Endothelial cell of umbilical vein (primary cell): Measurements from ENCODE around the gene HTT-AS. TPM values are rescaled to one million over a fixed set of nuclear protein-coding genes. Genes with fewer than 3 reads are reported as not detected.

Experiments
- BruUV-seq: library from RNA; stranded (reverse); fragments of 400-500 nt; replicated peaks from 2 replicates; lab custom pipeline; 2021; lab: Mats Ljungman, UMichigan
- CTCF ChIA-PET: fragments of 300-600, 350-600 bp; sonication (Branson Sonifier 250); formaldehyde crosslinking; loops from one replicate; lab custom pipeline; 2021; ENCODE audit warnings: antibody characterized with exemption, inconsistent platforms; lab: Charles Lee
- POLR2A ChIA-PET: fragments of 300-600, 350-600 bp; sonication (Branson Sonifier 250); formaldehyde crosslinking; loops from one replicate; lab custom pipeline; 2021; ENCODE audit warnings: antibody characterized with exemption, inconsistent platforms; lab: Charles Lee
- DNase-seq: peaks from one replicate; pipeline ENCODE4 v3.0.0-alpha.2; 2011; ENCODE audit warnings: low read depth, low spot score
- FAIRE-seq: peaks from 2 replicates; lab custom pipeline; 2011; peaks lifted over from hg19 to GRCh38; lab: Jason Lieb, UNC
- H2AFZ ChIP-seq: 2 replicates; pipeline ENCODE4 v1.6.0; 2012; ENCODE audit warnings: low read depth, low read length, control low read depth, inconsistent platforms
- H3K27ac ChIP-seq: 2 replicates; pipeline ENCODE4 v1.5.1; 2011; ENCODE audit warnings: low read depth, mild to moderate bottlenecking, control low read depth, low read length, moderate library complexity; ENCODE audit not compliant: insufficient read depth
- H3K27me3 ChIP-seq, 2 experiments: 2 replicates each; pipeline versions ENCODE4 v1.6.0 to v1.6.1; 2011; ENCODE audit warnings: low read length in 2 of 2, mixed read lengths in 1 of 2; ENCODE audit not compliant: control insufficient read depth in 2 of 2, insufficient read depth in 2 of 2
- H3K36me3 ChIP-seq, 2 experiments: 2 replicates in 1 of 2; 3 replicates in 1 of 2; pipeline ENCODE4 v1.5.1; 2011; ENCODE audit warnings: low read length in 2 of 2, mild to moderate bottlenecking in 1 of 2, moderate library complexity in 1 of 2; ENCODE audit not compliant: control insufficient read depth in 2 of 2, insufficient read depth in 2 of 2; ENCODE audit errors: extremely low read depth in 1 of 2
- H3K4me1 ChIP-seq: 3 replicates; pipeline ENCODE4 v1.5.1; 2011; ENCODE audit warnings: mild to moderate bottlenecking, low read length; ENCODE audit not compliant: control insufficient read depth, insufficient read depth; ENCODE audit errors: extremely low read depth
- H3K4me2 ChIP-seq: 2 replicates; pipeline ENCODE4 v1.6.1; 2011; ENCODE audit warnings: low read length, control low read depth, mixed read lengths; ENCODE audit not compliant: insufficient read depth
- H3K4me3 ChIP-seq, 3 experiments: fragments of 200-600 bp in 1 of 3; sonication (generic), shearing (Covaris generic) in 1 of 3; replicated peaks in 1 of 3; 2 replicates each; pipeline ENCODE4 v1.5.1; 2011 to 2016; ENCODE audit warnings: control low read depth in 3 of 3, low read length in 3 of 3, mild to moderate bottlenecking in 2 of 3, inconsistent platforms in 1 of 3, low read depth in 1 of 3, moderate library complexity in 1 of 3; ENCODE audit not compliant: insufficient read depth in 1 of 3
- H3K79me2 ChIP-seq: 2 replicates; pipeline ENCODE4 v1.6.0; 2012; ENCODE audit warnings: low read length, inconsistent platforms; ENCODE audit not compliant: control insufficient read depth, insufficient read depth
- H3K9ac ChIP-seq: replicated peaks from 2 replicates; pipeline ENCODE3; 2011; ENCODE audit warnings: low read length, control low read depth; ENCODE audit not compliant: insufficient read depth; ENCODE audit errors: extremely low read depth
- H3K9me1 ChIP-seq: replicated peaks from 3 replicates; pipeline ENCODE4 v1.6.0; 2011; ENCODE audit warnings: mild to moderate bottlenecking, low read length; ENCODE audit not compliant: control insufficient read depth, insufficient read depth; ENCODE audit errors: extremely low read depth
- H3K9me3 ChIP-seq: replicated peaks from 2 replicates; pipeline ENCODE4 v1.5.1; 2012; ENCODE audit warnings: low read length, inconsistent platforms; ENCODE audit not compliant: control insufficient read depth, insufficient read depth
- H4K20me1 ChIP-seq: replicated peaks from 2 replicates; pipeline ENCODE3; 2011; ENCODE audit warnings: mild to moderate bottlenecking, low read length; ENCODE audit not compliant: control insufficient read depth, insufficient read depth; ENCODE audit errors: extremely low read depth
- CTCF ChIP-seq, 2 donors: IDR thresholded peaks; 1 replicate in 1 of 2; 2 replicates in 1 of 2; pipeline ENCODE4 v1.5.1; 2011; ENCODE audit warnings: low read length in 2 of 2, mild to moderate bottlenecking in 2 of 2, moderate library complexity in 2 of 2, control low read depth in 1 of 2, inconsistent platforms in 1 of 2, low read depth in 1 of 2; ENCODE audit not compliant: insufficient read depth in 1 of 2; ENCODE audit errors: extremely low read depth in 1 of 2
- EZH2 ChIP-seq: IDR thresholded peaks from 2 replicates; pipeline ENCODE4 v1.6.1; 2012; ENCODE audit warnings: borderline replicate concordance, low read depth, mild to moderate bottlenecking, moderate library complexity, low read length, inconsistent platforms; ENCODE audit not compliant: severe bottlenecking
- FOS ChIP-seq: IDR thresholded peaks from 2 replicates; pipeline ENCODE4 v1.6.1; 2011; ENCODE audit warnings: mild to moderate bottlenecking, low read length, moderate library complexity, borderline replicate concordance; ENCODE audit not compliant: insufficient read depth
- GATA2 ChIP-seq: IDR thresholded peaks from 2 replicates; pipeline ENCODE4 v1.7.0; 2011; ENCODE audit warnings: low read depth, mild to moderate bottlenecking, moderate library complexity, mixed read lengths, low read length; ENCODE audit not compliant: insufficient read length, insufficient read depth
- JUN ChIP-seq: IDR thresholded peaks from 2 replicates; pipeline ENCODE4 v1.6.1; 2011; ENCODE audit warnings: borderline replicate concordance, low read depth; ENCODE audit not compliant: insufficient read length, insufficient read depth
- MAX ChIP-seq: IDR thresholded peaks from 2 replicates; pipeline ENCODE4 v1.6.1; 2011; ENCODE audit not compliant: insufficient read depth, insufficient read length
- MYC ChIP-seq: IDR thresholded peaks from one replicate; pipeline ENCODE4 v1.6.1; 2011; ENCODE audit warnings: mild to moderate bottlenecking, low read depth, low read length
- POLR2A ChIP-seq: IDR thresholded peaks from 2 replicates; pipeline ENCODE4 v1.6.1; 2012; ENCODE audit warnings: low read depth, mild to moderate bottlenecking, control low read depth, low read length
- POLR2AphosphoS5 ChIP-seq: IDR thresholded peaks from 2 replicates; pipeline ENCODE4 v1.6.1; 2012; ENCODE audit warnings: low read depth, mild to moderate bottlenecking, control low read depth, low read length, moderate library complexity; ENCODE audit not compliant: insufficient read depth
- dilution Hi-C: fragments of 300-500 bp; cut with MboI; formaldehyde crosslinking; loops from one replicate; pipeline ENCODE4 v1.15.0; 2019; ENCODE audit warnings: low sequenced_read_pairs; ENCODE audit not compliant: extremely low pct_ligation_motif_present
- intact Hi-C: fragments of 100-400 bp; cut with micrococcal nuclease; formaldehyde crosslinking; loops from one replicate; pipeline ENCODE4 v1.10.0; 2022
- polyA plus RNA-seq, 4 experiments: library from polyadenylated mRNA; depleted of rRNA in 3 of 4; stranded (reverse) in 3 of 4; unstranded in 1 of 4; fragments of >200 nt; gene quantifications; 2 replicates each; pipeline versions ENCODE4 v1.2.1 to v1.2.3, GENCODE V29; 2011 to 2012; ENCODE audit warnings: missing spikeins in 1 of 4
- total RNA-seq: library from RNA; stranded (reverse); gene quantifications from 2 replicates; pipeline ENCODE4 v1.2.3, GENCODE V29; 2021

Gene HTT-AS
- total and polyA plus RNA-seq, 2 donors (not counting 3 experiments of a cell fraction or from before 2014, with no cell fraction given) = not detected

GRCh38 chr4:3115637-3116270 is 41.4 kb upstream of the HTT-AS start:
- H2AFZ ChIP-seq = no peak overlapping the region
- peaks cover 27% of the 10 kb centered on the region for H3K4me1 ChIP-seq
- TF ChIP-seq POLR2AphosphoS5 (no peak), MAX (no peak), FOS (no peak), EZH2 (no peak), POLR2A (no peak), JUN (no peak), MYC (no peak), CTCF (IDR thresholded peaks at IDR 0.05; ENCODE audit: extremely low read depth in 1 of 2, insufficient read depth in 1 of 2, low read depth in 1 of 2, low read length in 2 of 2) (no peak), GATA2 (no peak)
- no peaks in the 10 kb centered on the region for H4K20me1 ChIP-seq
- H3K27me3 ChIP-seq = no peaks in the 10 kb centered on the region
- DNase-seq (no peak), FAIRE-seq (no peak)
- dilution Hi-C loops (no loop called here), intact Hi-C loops (no loop called here)
- no peaks in the 10 kb centered on the region for H3K9me3 ChIP-seq
- H3K79me2 ChIP-seq = peaks cover 2% of the 10 kb centered on the region
- H3K36me3 ChIP-seq = peaks cover 10 to 18% of the 10 kb centered on the region in 2 experiments
- no peak overlapping the region for H3K4me2 ChIP-seq
- ChIA-PET POLR2A (no interaction called here), CTCF (interaction anchor here (1.7 to 1.9 kb wide), 2 partner anchors 9 to 20 kb away, joined by 5 to 8 read pairs; no protein-coding TSS in a partner anchor)
- H3K9ac ChIP-seq = no peak overlapping the region
- no peak overlapping the region for H3K27ac ChIP-seq
- BruUV-seq = no TSS peak
- no peak overlapping the region for H3K4me3 ChIP-seq
- H3K9me1 ChIP-seq = no peaks in the 10 kb centered on the region
